Skeletal muscle tissue (tissue), 4 donors: Measurements from ENCODE around the gene CCIN. TPM values are rescaled to one million over a fixed set of nuclear protein-coding genes. Genes with fewer than 3 reads are reported as not detected.

Experiments
- H3K27ac ChIP-seq: one replicate; pipeline ENCODE4 v1.7.0; 2013; ENCODE audit warnings: mild to moderate bottlenecking, low read depth, low read length, inconsistent platforms
- H3K27me3 ChIP-seq, 3 donors: one replicate each; pipeline ENCODE4 v1.7.0; 2013; ENCODE audit warnings: low read length in 3 of 3; ENCODE audit not compliant: control insufficient read depth in 3 of 3, insufficient read depth in 3 of 3
- H3K36me3 ChIP-seq, 3 donors: one replicate each; pipeline ENCODE4 v1.7.0; 2013; ENCODE audit warnings: low read length in 3 of 3; ENCODE audit not compliant: control insufficient read depth in 3 of 3, insufficient read depth in 3 of 3
- H3K4me1 ChIP-seq, 3 donors: one replicate each; pipeline ENCODE4 v1.7.0; 2013; ENCODE audit warnings: low read length in 3 of 3, mild to moderate bottlenecking in 3 of 3; ENCODE audit not compliant: control insufficient read depth in 3 of 3, insufficient read depth in 3 of 3
- H3K4me3 ChIP-seq, 3 donors: one replicate each; pipeline ENCODE4 v1.7.0; 2013; ENCODE audit warnings: low read length in 3 of 3
- H3K9ac ChIP-seq, 3 donors: one replicate each; pipeline ENCODE4 v1.7.0; 2013; ENCODE audit warnings: low read length in 3 of 3, mild to moderate bottlenecking in 3 of 3, moderate library complexity in 2 of 3, low read depth in 1 of 3
- H3K9me3 ChIP-seq, 3 donors: one replicate each; pipeline ENCODE4 v1.7.0; 2013; ENCODE audit warnings: low read length in 3 of 3; ENCODE audit not compliant: control insufficient read depth in 3 of 3
- total RNA-seq: library from RNA; depleted of rRNA; stranded (reverse); fragments of >200 nt; gene quantifications from one replicate; pipeline ENCODE4 v1.2.3, GENCODE V29; 2014
- donor health status: Osteomylitis.

CCIN gene
- total RNA-seq = 1.0 TPM

DNA sequence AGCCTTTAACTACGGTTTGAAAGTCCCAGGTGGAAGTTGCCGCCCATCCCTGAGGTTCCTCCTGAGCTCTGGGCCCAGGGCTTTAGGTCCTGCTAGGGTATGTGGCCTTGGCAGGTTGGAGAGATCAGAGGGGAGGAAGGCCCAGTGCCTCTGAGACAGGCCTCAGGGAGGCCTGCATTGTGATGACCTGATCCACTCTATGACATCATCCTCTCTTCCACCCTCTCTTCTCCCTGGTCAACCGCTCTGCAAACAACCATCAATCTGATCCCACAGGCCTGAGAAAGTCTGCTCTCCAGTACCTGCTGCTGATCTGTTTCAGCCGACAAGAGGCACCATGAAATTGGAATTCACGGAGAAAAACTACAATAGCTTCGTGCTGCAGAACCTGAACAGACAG is at the start of gene CCIN:
Gene CCIN (plus strand): TSS at position 223 of the 400 bp plus-strand sequence. CDS start 115 bp downstream, at position 338.
- H3K4me3 ChIP-seq = no peak within 1 kb of the TSS
- peaks cover 6 to 12% (median 11%) of the 10 kb centered on the region in 3 donors for H3K27me3 ChIP-seq
- H3K36me3 ChIP-seq = no peaks in the 10 kb centered on the region
- peaks cover 0 to 11% (median 10%) of the 10 kb centered on the region in 3 donors for H3K4me1 ChIP-seq
- H3K27ac ChIP-seq = no peak within 1 kb of the TSS
- no peaks in the 10 kb centered on the region for H3K9me3 ChIP-seq
- H3K9ac ChIP-seq = no peak within 1 kb of the TSS

DNA sequence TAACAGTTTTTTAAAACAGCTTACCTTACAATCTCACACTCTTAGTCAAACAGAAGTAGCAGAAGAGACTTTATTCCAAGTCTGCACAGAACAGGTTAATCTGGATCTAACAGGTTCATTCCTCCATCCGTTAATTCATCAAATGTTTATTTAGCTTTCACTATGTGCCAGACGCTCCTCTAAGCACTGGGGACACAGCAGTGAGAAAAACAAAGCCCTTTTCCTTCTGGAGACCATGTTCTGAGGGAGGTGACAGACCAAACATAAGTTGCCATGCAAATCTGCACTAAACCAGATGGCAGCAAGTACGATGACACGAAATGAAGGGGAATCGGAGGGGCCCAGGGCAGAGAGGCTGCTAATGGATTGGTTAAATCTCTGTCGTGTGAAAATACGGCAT is 49.7 kb upstream of the CCIN start:
- Histone ChIP-seq H3K4me3 (no peak overlapping the region), H3K27ac (no peak overlapping the region), H3K27me3 (no peaks in the 10 kb centered on the region), H3K4me1 (no peaks in the 10 kb centered on the region), H3K9me3 (no peaks in the 10 kb centered on the region), H3K36me3 (peaks cover 0 to 21% (median 3%) of the 10 kb centered on the region in 3 donors), H3K9ac (no peak overlapping the region)

- no peaks in the 10 kb centered on the region for H3K4me1 ChIP-seq
- no peak overlapping the region for H3K27ac ChIP-seq
- no peaks in the 10 kb centered on the region for H3K27me3 ChIP-seq
- H3K36me3 ChIP-seq = peaks cover 0 to 21% (median 3%) of the 10 kb centered on the region in 3 donors
- no peak overlapping the region for H3K4me3 ChIP-seq
- H3K9ac ChIP-seq = no peak overlapping the region
- H3K9me3 ChIP-seq = no peaks in the 10 kb centered on the region
Observed at GRCh38 chr9:36120705-36121104, 48.5 kb upstream of the CCIN start.

DNA sequence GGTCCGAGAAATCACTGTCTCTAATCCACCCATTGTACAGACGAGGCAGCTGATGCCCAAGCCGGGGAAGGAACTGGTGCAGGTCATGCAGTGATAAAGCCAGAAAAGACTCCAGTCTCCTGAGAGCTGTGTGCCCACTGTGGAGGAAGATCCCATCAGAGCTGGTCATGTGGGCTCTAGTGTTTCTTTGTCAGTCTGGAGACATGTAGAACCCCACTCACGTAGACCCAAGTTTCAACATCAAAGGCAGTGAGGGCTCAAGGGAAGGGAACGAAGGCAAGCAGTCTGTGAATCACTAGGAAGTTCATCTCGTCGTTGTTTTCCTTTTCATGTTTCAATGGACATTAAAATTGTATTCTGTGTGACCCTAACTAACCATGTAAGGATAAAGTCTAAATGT is 47.2 kb upstream of the CCIN start:
- peaks cover 0 to 18% (median 3%) of the 10 kb centered on the region in 3 donors for H3K36me3 ChIP-seq

GRCh38 chr9:36123515-36123914 is 45.7 kb upstream of the CCIN start:
- no peaks in the 10 kb centered on the region for H3K9me3 ChIP-seq
- peaks cover 0 to 16% (median 3%) of the 10 kb centered on the region in 3 donors for H3K36me3 ChIP-seq
- no peaks in the 10 kb centered on the region for H3K27me3 ChIP-seq
- H3K4me3 ChIP-seq = no peak overlapping the region
- no peak overlapping the region for H3K9ac ChIP-seq
- no peak overlapping the region for H3K27ac ChIP-seq
- H3K4me1 ChIP-seq = no peaks in the 10 kb centered on the region

More for the DNA sequence above, 47.2 kb upstream of the CCIN start:
- Histone ChIP-seq H3K27me3 (no peaks in the 10 kb centered on the region), H3K9ac (no peak overlapping the region), H3K4me1 (no peaks in the 10 kb centered on the region), H3K27ac (no peak overlapping the region), H3K9me3 (no peaks in the 10 kb centered on the region), H3K4me3 (no peak overlapping the region)

GRCh38 chr9:36125062-36125855 is 43.9 kb upstream of the CCIN start:
- Histone ChIP-seq H3K4me3 (no peak overlapping the region), H3K9ac (no peak overlapping the region), H3K27me3 (no peaks in the 10 kb centered on the region), H3K27ac (no peak overlapping the region), H3K4me1 (no peaks in the 10 kb centered on the region), H3K36me3 (peaks cover 0 to 12% (median 3%) of the 10 kb centered on the region in 3 donors), H3K9me3 (no peaks in the 10 kb centered on the region)

- Histone ChIP-seq H3K27ac (no peak overlapping the region), H3K4me3 (no peak overlapping the region), H3K4me1 (no peaks in the 10 kb centered on the region), H3K9ac (no peak overlapping the region), H3K27me3 (no peaks in the 10 kb centered on the region), H3K9me3 (no peaks in the 10 kb centered on the region), H3K36me3 (peaks cover 0 to 12% (median 3%) of the 10 kb centered on the region in 3 donors)
Observed at GRCh38 chr9:36126016-36126730, 43.0 kb upstream of the CCIN start.

GRCh38 chr9:36127652-36128244 is 41.4 kb upstream of the CCIN start:
- H3K27ac ChIP-seq = no peak overlapping the region
- peaks cover 0 to 4% (median 0%) of the 10 kb centered on the region in 3 donors for H3K36me3 ChIP-seq
- no peak overlapping the region for H3K9ac ChIP-seq
- no peaks in the 10 kb centered on the region for H3K9me3 ChIP-seq
- no peaks in the 10 kb centered on the region for H3K4me1 ChIP-seq
- no peaks in the 10 kb centered on the region for H3K27me3 ChIP-seq
- H3K4me3 ChIP-seq = no peak overlapping the region

GRCh38 chr9:36128349-36128748 is 40.8 kb upstream of the CCIN start:
- no peak overlapping the region for H3K27ac ChIP-seq
- H3K9ac ChIP-seq = no peak overlapping the region
- H3K4me1 ChIP-seq = no peaks in the 10 kb centered on the region
- no peaks in the 10 kb centered on the region for H3K36me3 ChIP-seq
- H3K4me3 ChIP-seq = no peak overlapping the region
- no peaks in the 10 kb centered on the region for H3K27me3 ChIP-seq
- H3K9me3 ChIP-seq = no peaks in the 10 kb centered on the region

DNA sequence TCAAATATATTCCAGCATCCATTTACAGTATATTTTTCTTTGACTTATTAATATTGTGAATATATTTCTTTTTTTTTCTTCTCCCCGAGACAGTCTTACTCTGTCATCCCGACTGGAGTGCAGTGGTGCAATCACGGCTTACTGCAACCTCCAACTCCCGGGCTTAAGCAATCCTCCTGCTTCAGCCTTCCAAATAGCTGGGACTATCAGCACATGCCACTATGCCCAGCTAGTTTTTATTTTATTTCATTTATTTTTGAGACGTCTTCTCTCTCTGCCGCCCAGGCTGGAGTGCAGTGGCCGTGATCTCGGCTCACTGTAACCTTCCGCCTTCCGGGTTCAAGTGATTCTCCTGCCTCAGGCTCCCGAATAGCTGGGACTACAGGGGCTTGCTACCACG is 40.0 kb upstream of the CCIN start:
- no peak overlapping the region for H3K4me3 ChIP-seq
- no peaks in the 10 kb centered on the region for H3K9me3 ChIP-seq
- H3K27ac ChIP-seq = no peak overlapping the region

More for the DNA sequence above, 40.0 kb upstream of the CCIN start:
- Histone ChIP-seq H3K27me3 (no peaks in the 10 kb centered on the region), H3K36me3 (no peaks in the 10 kb centered on the region), H3K4me1 (no peaks in the 10 kb centered on the region), H3K9ac (no peak overlapping the region)
